ENCODE data around the gene IL17RA.

Gene IL17RA

GRCh38 chr22:17084554-17085276 is at the start of gene IL17RA:
IL17RA (plus strand) TSS chr22:17085000; CDS start chr22:17085092, 92 bp downstream.
- peak; percentile 68 for DNase-seq (ENCODE audit: low spot score)

- DNase-seq (ENCODE audit: low spot score), result peak; percentile 68
These were observed 49.6 kb upstream of the IL17RA start for GRCh38 chr22:17035246-17035645.

- peak; percentile 57 for DNase-seq (ENCODE audit: low spot score)
These were observed 48.6 kb upstream of the IL17RA start for GRCh38 chr22:17035976-17036841.

GRCh38 chr22:17036842-17037711 is 47.7 kb upstream of the IL17RA start:
- peak; percentile 36 for DNase-seq (ENCODE audit: low spot score)

- DNase-seq (ENCODE audit: low spot score), result no peak
These were observed 41.3 kb upstream of the IL17RA start for GRCh38 chr22:17043521-17043920.

- no peak for DNase-seq (ENCODE audit: low spot score)
These were observed 38.0 kb upstream of the IL17RA start for GRCh38 chr22:17046566-17047348.

- DNase-seq (ENCODE audit: low spot score), result no peak
These were observed 37.1 kb upstream of the IL17RA start for GRCh38 chr22:17047656-17048055.

- no peak for DNase-seq (ENCODE audit: low spot score)
These were observed 28.7 kb upstream of the IL17RA start for GRCh38 chr22:17056058-17056457.

GRCh38 chr22:17056807-17057206 is 28.0 kb upstream of the IL17RA start:
- DNase-seq (ENCODE audit: low spot score), result no peak

- DNase-seq (ENCODE audit: low spot score), result peak; percentile 85
These were observed 26.6 kb upstream of the IL17RA start for GRCh38 chr22:17057959-17058814.

- DNase-seq (ENCODE audit: low spot score), result no peak
These were observed 24.7 kb upstream of the IL17RA start for GRCh38 chr22:17060126-17060525.

GRCh38 chr22:17063411-17064106 is 21.2 kb upstream of the IL17RA start:
- DNase-seq (ENCODE audit: low spot score), result no peak

GRCh38 chr22:17064498-17065100 is 20.2 kb upstream of the IL17RA start:
- no peak for DNase-seq (ENCODE audit: low spot score)

- no peak for DNase-seq (ENCODE audit: low spot score)
These were observed 19.4 kb upstream of the IL17RA start for GRCh38 chr22:17065433-17065832.

GRCh38 chr22:17072877-17073276 is 11.9 kb upstream of the IL17RA start:
- no peak for DNase-seq (ENCODE audit: low spot score)

GRCh38 chr22:17074648-17075002 is 10.2 kb upstream of the IL17RA start:
- DNase-seq (ENCODE audit: low spot score), result no peak

GRCh38 chr22:17077255-17077654 is 7.5 kb upstream of the IL17RA start:
- no peak for DNase-seq (ENCODE audit: low spot score)

GRCh38 chr22:17079572-17079971 is 5.2 kb upstream of the IL17RA start:
- no peak for DNase-seq (ENCODE audit: low spot score)

- DNase-seq (ENCODE audit: low spot score), result no peak
These were observed 1.5 kb upstream of the IL17RA start for GRCh38 chr22:17083255-17083654.

Measured in cerebellar cortex (tissue), 1 donor.